Hepatocyte (in vitro differentiated cells): Measurements from ENCODE around the gene DNM3. TPM values are rescaled to one million over a fixed set of nuclear protein-coding genes. Genes with fewer than 3 reads are reported as not detected.

ENCODE experiments used
- DNase-seq: peaks from one replicate; pipeline ENCODE4 v3.0.0-alpha.2; 2016; ENCODE audit warnings: low spot score
- H2AFZ ChIP-seq: fragments of 200-600 bp; sonication (generic); 2 replicates; pipeline ENCODE4 v1.6.0; 2016; ENCODE audit warnings: antibody characterized with exemption, mild to moderate bottlenecking
- H3K27ac ChIP-seq: fragments of 200-600 bp; sonication (generic); 2 replicates; pipeline ENCODE4 v1.5.1; 2016; ENCODE audit warnings: mild to moderate bottlenecking
- H3K27me3 ChIP-seq: fragments of 200-600 bp; sonication (generic); 2 replicates; pipeline ENCODE4 v1.6.1; 2016
- H3K36me3 ChIP-seq: fragments of 200-600 bp; sonication (generic); replicated peaks from 2 replicates; pipeline ENCODE4 v1.5.1; 2016; ENCODE audit warnings: low read depth; ENCODE audit not compliant: insufficient read depth
- H3K4me1 ChIP-seq: fragments of 200-600 bp; sonication (generic); 2 replicates; pipeline ENCODE4 v1.5.1; 2016; ENCODE audit warnings: mild to moderate bottlenecking, moderate library complexity; ENCODE audit not compliant: insufficient read depth
- H3K4me2 ChIP-seq: fragments of 200-600 bp; sonication (generic); 2 replicates; pipeline ENCODE4 v1.6.0; 2016
- H3K4me3 ChIP-seq: fragments of 200-600 bp; sonication (generic); 2 replicates; pipeline ENCODE4 v1.5.1; 2016; ENCODE audit warnings: mild to moderate bottlenecking
- H3K79me2 ChIP-seq: fragments of 200-600 bp; sonication (generic); 2 replicates; pipeline ENCODE4 v1.6.0; 2017; ENCODE audit warnings: mild to moderate bottlenecking
- H3K9me2 ChIP-seq: fragments of 200-600 bp; sonication (generic); replicated peaks from 2 replicates; pipeline ENCODE4 v1.6.0; 2017; ENCODE audit warnings: mild to moderate bottlenecking; ENCODE audit not compliant: insufficient read depth
- H3K9me3 ChIP-seq: fragments of 200-600 bp; sonication (generic); 2 replicates; pipeline ENCODE4 v1.5.1; 2016; ENCODE audit warnings: low read depth, mild to moderate bottlenecking
- H4K20me1 ChIP-seq: fragments of 200-600 bp; sonication (generic); 2 replicates; pipeline ENCODE4 v1.6.0; 2016; ENCODE audit warnings: mild to moderate bottlenecking; ENCODE audit not compliant: insufficient read depth, poor library complexity, severe bottlenecking
- EZH2 ChIP-seq: fragments of 200-600 bp; sonication (generic); IDR thresholded peaks from 2 replicates; pipeline ENCODE4 v1.6.1; 2016; ENCODE audit warnings: antibody characterized with exemption, mild to moderate bottlenecking, borderline replicate concordance
- EZH2phosphoT487 ChIP-seq: fragments of 200-600 bp; sonication (generic); IDR thresholded peaks from one replicate; pipeline ENCODE4 v1.6.1; 2018; ENCODE audit warnings: antibody characterized with exemption, mild to moderate bottlenecking, low read depth, moderate library complexity; ENCODE audit not compliant: unreplicated experiment, severe bottlenecking
- WGBS: methylation state at CpG from one replicate; pipeline ENCODE4 v1.1.6; 2016; ENCODE audit warnings: low lambda C conversion rate; ENCODE audit errors: missing lambda C conversion rate; 5-methylcytosine and 5-hydroxymethylcytosine counted together
- polyA plus RNA-seq: library from polyadenylated mRNA; unstranded; fragments of >200 nt; fragmentation: Nextera tagmentation; extraction: Ambion mirVana; gene quantifications from 2 replicates; pipeline ENCODE4 v1.2.1, GENCODE V29; 2016
- total RNA-seq: library from RNA; depleted of rRNA; stranded (reverse); fragments of >200 nt; gene quantifications from 2 replicates; pipeline ENCODE4 v1.2.3, GENCODE V29; 2014
- TF ChIP-seq, protein P1 (sequence below): fragments of 200-600 bp; sonication (generic); IDR thresholded peaks from 2 replicates; pipeline ENCODE4 v1.5.1; 2016; ENCODE audit warnings: antibody characterized with exemption, mild to moderate bottlenecking; ENCODE audit not compliant: poor library complexity

Gene DNM3
- total and polyA plus RNA-seq, 2 experiments from 2014 or later, result 1.5 TPM; not detected in 1

DNA sequence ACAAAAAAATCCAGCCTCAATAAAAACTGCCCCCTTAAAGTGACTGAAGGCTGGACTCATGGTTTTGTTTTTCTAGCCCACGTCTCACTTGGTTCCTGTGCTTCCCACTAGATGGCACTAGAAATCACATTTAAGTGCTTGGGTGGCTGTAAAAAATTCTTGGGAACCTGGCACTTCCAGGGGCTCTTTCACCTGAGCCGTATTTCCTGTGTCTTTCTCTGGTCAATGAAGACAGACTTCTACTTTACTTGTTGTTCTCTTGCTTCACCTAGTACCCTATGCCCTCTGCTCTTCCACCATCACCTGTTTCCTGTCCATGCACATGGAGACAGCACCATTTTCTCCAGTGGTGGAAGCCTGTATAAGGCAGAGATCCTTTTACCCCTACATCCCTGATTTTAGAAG, 39.8 kb upstream of the DNM3 start:
- Histone ChIP-seq H3K36me3 (no peaks in the 10 kb centered on the region), H3K4me1 (no peaks in the 10 kb centered on the region), H3K9me2 (no peaks in the 10 kb centered on the region), H3K27ac (no peak overlapping the region), H3K27me3 (no peaks in the 10 kb centered on the region), H3K9me3 (no peaks in the 10 kb centered on the region), H3K4me2 (no peak overlapping the region), H2AFZ (peak overlapping the region; percentile 17), H3K79me2 (no peaks in the 10 kb centered on the region), H4K20me1 (no peaks in the 10 kb centered on the region), H3K4me3 (no peak overlapping the region)
- 10% methylated on average over 2 of the region's 2 CpGs for WGBS
- TF ChIP-seq, protein P1, sequence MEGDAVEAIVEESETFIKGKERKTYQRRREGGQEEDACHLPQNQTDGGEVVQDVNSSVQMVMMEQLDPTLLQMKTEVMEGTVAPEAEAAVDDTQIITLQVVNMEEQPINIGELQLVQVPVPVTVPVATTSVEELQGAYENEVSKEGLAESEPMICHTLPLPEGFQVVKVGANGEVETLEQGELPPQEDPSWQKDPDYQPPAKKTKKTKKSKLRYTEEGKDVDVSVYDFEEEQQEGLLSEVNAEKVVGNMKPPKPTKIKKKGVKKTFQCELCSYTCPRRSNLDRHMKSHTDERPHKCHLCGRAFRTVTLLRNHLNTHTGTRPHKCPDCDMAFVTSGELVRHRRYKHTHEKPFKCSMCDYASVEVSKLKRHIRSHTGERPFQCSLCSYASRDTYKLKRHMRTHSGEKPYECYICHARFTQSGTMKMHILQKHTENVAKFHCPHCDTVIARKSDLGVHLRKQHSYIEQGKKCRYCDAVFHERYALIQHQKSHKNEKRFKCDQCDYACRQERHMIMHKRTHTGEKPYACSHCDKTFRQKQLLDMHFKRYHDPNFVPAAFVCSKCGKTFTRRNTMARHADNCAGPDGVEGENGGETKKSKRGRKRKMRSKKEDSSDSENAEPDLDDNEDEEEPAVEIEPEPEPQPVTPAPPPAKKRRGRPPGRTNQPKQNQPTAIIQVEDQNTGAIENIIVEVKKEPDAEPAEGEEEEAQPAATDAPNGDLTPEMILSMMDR, result peak; percentile 77
- TF ChIP-seq EZH2phosphoT487 (no peak), EZH2 (no peak)
- peak; percentile 70 for DNase-seq

DNA sequence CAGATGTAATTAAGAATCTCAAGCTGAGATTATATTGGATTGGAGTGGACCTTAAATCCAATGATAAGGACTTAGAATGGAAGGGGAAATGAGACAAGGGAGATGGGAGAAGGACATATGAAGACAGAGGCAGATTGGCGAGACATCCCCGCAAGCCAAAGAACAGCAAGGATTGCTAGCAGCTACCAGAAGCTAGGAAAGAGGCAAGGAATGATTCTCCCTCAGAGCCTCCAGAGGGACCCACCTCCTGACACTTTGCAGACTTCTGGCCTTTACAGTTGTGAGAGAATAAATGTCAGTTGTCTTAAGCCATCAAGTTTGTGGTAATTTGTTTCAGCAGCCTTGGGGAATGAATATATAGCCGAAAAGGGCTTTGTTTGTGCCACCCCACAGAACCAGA, 39.1 kb upstream of the DNM3 start:
- Histone ChIP-seq H3K9me3 (no peaks in the 10 kb centered on the region), H3K4me2 (no peak overlapping the region), H3K27ac (no peak overlapping the region), H3K4me1 (no peaks in the 10 kb centered on the region), H3K27me3 (no peaks in the 10 kb centered on the region), H3K4me3 (no peak overlapping the region), H2AFZ (no peak overlapping the region), H3K9me2 (no peaks in the 10 kb centered on the region), H3K79me2 (no peaks in the 10 kb centered on the region), H4K20me1 (no peaks in the 10 kb centered on the region), H3K36me3 (no peaks in the 10 kb centered on the region)
- TF ChIP-seq EZH2, result no peak
- TF ChIP-seq EZH2phosphoT487, result no peak
- TF ChIP-seq, protein P1, result no peak
- DNase-seq, result no peak
- 88% methylated on average over 3 of the region's 3 CpGs for WGBS

DNA sequence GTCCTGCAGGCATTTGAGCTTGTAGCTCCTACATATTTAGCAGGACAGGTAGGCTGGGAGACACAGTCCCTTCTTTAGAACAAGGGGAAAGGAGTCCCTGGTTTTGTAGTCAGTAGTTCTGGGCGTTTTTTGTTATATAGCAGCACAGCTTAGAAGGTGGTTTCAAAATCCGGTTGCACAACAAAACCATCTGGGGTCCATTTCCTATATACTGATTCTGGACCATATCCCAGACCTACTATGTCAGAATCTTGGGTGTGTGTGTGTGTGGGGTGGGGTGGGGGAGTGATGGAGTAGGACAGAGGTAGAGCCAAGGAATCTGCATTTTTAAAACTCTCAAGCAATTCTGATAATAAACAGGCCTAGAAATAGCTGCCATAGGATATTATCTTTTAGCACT, 38.3 kb upstream of the DNM3 start:
- H3K9me2 ChIP-seq, result no peaks in the 10 kb centered on the region
- H3K4me1 ChIP-seq, result no peaks in the 10 kb centered on the region
- H3K36me3 ChIP-seq, result no peaks in the 10 kb centered on the region
- H3K27me3 ChIP-seq, result no peaks in the 10 kb centered on the region
- no peak overlapping the region for H3K4me3 ChIP-seq
- H2AFZ ChIP-seq, result no peak overlapping the region
- no peaks in the 10 kb centered on the region for H3K9me3 ChIP-seq
- H3K27ac ChIP-seq, result no peak overlapping the region
- no peaks in the 10 kb centered on the region for H3K79me2 ChIP-seq
- H4K20me1 ChIP-seq, result no peaks in the 10 kb centered on the region
- TF ChIP-seq EZH2, result no peak
- TF ChIP-seq, protein P1, result no peak
- TF ChIP-seq EZH2phosphoT487, result no peak
- WGBS, result 74% methylated on average over 2 of the region's 2 CpGs
- H3K4me2 ChIP-seq, result no peak overlapping the region
- no peak for DNase-seq
